Stimulated activated CD4-positive, alpha-beta T cell treated with anti-CD3 and anti-CD28 coated beads, Interleukin-12 subunit alpha, Interleukin-12 subunit beta, amount 100 ng/mL, for 48 hours (primary cell): ENCODE data around the gene XRN1.
A peak's percentile ranks its signal among the peaks of the same experiment; 100 is the strongest.
"Not testable (repeated sequence)": the region's sequence is repeated elsewhere in the genome, so short reads cannot be mapped to it uniquely, and the experiment has no call there.

Experiments used
- DNase-seq, 3 donors: peaks; one replicate each; pipeline ENCODE4 v3.0.0-alpha.2; 2020; ENCODE audit warnings: low read depth in 2 of 3, low spot score in 1 of 3

The XRN1 gene

DNA sequence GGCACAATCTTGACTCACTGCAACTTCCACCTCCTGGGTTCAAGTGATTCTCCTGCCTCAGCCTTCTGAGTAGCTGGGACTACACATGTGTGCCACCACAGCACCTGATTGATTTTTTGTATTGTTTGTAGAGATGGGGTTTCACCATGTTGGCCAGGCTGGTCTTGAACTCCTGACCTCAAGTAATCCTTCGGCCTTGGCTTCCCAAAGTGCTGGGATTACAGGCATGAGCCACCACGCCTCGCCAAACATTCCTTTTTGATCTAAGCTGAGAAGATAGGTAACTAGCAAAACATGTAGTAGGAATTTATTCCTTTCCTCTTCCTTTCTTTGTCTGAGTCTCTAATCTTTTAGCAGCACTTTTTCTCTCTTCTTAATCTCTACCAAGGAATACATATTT, 95.1 kb downstream of the XRN1 start:
- DNase-seq, result not testable (repeated sequence)

DNA sequence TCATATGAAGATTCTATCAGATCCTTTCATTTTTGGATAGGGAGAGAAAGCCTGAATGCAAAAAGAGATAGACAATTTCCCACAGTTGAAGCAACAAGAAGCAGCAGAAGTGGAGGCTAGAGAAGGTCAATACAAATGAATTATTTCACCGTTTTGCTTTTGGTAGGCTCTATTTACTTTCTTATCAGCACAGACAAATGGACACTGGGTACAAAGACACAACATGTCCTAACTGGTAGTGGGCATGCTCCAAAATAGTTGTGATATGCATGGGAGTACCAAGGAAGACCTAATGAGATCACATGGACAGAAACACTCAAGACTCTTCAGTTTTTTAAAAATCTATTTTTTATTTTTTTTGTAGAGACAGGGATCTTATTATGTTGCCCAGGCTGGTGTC, 99.4 kb downstream of the XRN1 start:
- DNase-seq, result no peak

DNA sequence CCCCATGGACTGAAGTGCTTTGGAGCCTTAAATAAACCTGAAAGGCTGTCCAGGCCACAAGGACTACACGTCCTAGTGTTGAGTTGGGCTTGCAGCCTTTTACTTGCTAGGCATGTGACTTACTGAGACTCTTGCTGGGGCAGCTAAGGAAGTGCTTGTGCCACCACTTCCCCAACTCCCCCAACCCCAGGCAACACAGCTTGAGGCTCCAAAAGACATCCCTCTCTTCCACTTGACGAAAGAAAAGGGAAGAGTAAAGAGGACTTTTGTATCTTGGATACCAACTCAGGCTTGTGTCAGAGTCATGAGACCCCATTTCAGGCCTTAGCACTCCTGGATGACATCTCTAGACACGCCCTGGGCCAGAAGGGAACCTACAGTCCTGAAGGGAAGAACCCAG, 109.8 kb downstream of the XRN1 start:
- no peak for DNase-seq

DNA sequence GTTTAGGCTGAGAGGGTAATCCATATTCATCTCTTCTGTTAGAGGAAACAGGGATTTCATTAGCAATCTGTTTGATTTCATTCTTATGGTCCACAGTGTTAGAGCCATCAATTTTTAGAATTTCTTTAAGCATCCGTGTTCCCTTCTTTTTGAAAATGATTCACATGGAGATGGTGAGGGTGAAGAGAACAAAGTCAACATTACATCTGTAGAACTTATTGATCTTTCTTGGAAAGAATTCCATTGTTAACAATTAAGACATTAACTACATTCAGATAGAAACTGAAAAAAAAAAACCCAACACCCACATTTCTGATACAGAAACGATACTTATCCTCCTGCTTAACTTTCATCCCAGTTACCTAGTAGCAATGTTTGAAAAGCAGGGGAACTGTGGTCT, 115.4 kb downstream of the XRN1 start:
- no peak for DNase-seq

DNA sequence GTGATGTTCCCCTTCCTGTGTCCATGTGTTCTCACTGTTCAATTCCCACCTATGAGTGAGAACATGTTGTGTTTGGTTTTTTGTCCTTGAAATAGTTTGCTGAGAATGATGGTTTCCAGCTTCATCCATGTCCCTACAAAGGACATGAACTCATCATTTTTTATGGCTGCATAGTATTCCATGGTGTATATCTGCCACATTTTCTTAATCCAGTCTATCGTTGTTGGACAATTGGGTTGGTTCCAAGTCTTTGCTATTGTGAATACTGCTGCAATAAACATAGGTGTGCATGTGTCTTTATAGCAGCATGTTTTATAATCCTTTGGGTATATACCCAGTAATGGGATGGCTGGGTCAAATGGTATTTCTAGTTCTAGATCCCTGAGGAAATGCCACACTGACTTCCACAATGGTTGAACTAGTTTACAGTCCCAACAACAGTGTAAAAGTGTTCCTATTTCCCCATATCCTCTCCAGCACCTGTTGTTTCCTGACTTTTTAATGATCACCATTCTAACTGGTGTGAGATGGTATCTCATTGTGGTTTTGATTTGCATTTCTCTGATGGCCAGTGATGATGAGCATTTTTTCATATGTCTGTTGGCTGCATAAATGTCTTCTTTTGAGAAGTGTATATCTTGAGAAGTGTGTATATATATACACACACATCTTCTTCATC, 123.4 kb downstream of the XRN1 start:
- DNase-seq, result not testable (repeated sequence)

DNA sequence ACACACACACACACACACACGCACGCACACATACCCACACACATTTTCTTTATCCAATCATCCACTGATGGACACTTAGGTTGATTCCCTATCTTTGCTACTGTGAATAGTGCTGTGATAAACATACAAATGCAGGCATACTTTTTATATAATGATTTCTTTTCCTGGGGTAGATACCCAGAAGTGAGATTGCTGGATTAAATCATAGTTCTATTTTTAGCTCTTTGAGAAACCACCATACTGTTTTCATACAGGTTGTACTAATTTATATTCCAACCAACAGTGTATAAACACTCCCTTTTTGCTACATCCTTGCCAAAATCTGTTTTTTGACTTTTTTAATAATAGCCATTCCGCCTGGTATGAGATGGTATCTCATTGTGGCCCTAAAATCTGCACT, 127.9 kb downstream of the XRN1 start:
- no peak for DNase-seq

DNA sequence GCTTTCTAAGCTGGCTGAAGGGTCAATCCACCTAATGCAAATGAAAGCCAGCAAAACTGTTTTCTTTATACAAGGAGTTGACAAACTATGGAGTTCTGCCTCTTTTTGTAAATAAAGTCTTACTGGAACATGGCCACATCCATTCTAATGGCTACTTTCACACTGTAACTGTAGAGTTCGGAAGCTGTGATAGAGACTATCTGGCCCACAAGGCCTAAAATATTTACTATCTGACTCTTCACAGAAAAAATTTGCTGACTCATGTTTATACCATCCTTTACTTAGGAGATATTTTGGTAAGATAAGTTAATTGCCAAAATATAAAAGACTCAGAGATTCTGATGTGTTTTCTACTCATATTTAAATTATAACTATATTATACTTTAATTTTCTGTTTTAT, 128.7 kb downstream of the XRN1 start:
- DNase-seq, result no peak

DNA sequence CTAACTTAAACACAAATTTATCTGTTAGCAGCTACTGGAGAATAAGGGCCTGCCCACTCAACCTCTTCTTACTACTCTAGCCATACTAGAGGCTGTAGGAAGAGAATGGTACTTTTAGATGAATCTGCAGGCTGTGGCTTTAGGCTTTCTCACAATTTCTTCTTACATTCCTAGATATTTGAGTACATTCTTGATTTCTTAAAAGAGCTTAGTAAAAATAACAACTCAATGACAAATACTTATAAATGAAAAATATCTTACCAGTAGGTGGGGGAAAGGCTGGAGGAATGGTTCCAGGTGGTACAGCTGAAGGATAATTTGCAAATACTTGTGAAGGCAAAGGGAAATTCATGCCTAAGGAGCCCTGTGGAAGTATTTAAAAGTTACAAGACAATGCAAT, 129.5 kb downstream of the XRN1 start:
- DNase-seq, result no peak

DNA sequence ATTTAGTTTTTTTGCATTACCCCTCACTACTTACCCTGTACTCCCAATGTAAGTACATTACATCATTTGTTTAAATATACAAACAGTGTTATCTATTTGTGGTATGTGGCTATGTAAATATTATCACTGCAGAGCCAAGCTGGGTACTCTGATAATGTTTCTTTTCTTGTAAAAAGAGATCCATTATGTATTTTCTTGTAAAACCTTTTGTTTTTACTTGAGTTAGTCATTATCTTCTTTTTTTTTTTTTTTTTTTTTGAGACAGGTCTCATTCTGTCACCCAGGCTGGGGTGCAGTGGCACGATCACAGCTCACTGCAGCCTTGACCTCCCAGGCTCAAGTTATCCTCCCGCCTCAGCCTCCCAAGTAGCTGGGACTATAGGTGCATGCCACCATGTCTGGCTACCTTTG, 131.9 kb downstream of the XRN1 start:
- DNase-seq, result not testable (repeated sequence)

DNA sequence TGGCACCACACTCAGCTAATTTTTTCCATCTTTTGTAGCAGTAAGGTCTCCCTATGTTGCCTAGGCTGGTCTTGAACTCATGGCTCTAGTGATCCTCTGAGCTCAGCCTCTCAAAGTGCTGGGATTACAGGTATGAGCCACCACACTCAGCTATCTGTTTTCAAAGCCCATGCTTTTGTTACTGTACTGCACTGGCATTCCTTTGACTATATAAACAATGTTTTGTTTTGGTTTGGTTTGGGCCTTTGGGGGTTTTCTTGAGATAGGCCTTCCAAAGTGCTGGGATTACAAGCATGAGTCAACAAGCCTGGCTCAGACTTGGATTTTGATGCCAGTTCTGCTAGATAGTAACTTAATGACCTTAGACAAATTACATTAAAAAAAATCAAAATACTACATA, 132.8 kb downstream of the XRN1 start:
- DNase-seq, result no peak

DNA sequence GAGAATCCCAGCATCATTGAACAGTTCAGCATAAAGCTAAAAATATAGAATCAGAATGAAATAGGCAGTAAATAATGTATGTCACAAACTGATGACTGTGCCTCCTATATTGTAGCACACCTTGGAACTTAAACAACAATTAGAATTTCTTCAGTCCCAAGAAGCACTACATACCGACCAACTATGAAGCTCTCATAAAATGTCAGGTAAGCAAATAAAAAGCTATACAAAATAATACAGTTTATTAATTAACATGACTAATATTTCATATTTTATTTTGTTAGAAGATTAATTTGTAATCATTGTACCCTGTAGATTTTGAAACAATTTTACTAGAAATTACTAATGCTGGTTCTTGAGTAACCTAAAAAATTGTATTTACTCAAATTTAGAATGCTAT, 137.4 kb downstream of the XRN1 start:
- no peak for DNase-seq

DNA sequence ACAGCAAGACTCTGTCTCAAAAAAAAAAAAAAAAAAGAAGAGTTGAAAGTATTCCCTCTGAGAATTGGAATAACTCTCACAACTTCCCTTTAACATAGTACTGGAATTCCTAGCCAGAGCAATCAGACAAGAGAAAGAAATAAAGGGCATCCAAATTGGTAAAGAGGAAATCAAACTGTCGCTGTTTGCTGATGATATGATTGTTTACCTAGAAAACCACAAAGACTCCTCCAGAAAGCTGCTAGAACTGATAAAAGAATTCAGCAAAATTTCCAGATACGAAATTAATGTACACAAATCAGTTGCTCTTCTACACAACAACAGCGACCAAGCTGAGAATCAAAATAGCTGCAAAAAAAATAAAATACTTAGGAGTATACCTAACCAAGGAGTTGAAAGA, 145.0 kb downstream of the XRN1 start:
- not testable (repeated sequence) for DNase-seq

DNA sequence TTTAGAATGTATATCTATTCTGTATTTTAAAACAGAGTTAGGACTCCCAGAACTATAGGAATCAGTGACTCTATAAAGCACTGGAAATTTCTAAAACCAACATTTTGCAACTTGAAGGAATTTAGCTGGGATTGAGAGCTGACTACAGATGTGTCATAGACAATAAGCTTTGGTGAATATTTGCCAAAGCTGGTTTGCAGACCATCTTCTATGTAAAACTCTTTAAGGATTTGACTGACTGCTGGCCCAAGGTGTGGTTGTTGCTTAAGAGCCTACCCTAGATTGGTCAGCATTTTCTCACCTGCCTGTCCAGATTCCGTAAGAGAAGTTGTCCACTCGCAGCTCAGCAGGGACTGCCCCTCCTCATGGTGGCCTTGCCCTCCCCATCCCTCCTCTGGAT, 149.2 kb downstream of the XRN1 start:
- no peak for DNase-seq

DNA sequence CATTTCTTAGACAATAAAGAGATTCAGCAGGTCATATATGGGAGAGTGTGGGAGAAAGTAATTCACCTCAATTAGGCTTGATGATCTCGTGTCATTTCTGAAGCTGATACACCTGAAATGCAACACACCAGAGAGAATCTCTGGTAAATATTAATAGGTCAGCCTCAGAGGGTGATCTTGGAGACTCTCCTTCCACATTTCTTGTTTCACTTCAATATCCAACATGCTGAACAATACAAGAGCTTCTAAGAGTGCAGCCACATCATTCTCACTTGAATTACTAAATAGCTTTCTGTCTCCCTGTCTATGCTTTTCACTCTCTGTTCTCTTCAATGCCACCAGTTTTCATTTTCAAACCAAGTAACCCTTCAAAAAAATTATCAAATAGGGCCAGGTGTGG, 151.3 kb downstream of the XRN1 start:
- DNase-seq, result no peak

DNA sequence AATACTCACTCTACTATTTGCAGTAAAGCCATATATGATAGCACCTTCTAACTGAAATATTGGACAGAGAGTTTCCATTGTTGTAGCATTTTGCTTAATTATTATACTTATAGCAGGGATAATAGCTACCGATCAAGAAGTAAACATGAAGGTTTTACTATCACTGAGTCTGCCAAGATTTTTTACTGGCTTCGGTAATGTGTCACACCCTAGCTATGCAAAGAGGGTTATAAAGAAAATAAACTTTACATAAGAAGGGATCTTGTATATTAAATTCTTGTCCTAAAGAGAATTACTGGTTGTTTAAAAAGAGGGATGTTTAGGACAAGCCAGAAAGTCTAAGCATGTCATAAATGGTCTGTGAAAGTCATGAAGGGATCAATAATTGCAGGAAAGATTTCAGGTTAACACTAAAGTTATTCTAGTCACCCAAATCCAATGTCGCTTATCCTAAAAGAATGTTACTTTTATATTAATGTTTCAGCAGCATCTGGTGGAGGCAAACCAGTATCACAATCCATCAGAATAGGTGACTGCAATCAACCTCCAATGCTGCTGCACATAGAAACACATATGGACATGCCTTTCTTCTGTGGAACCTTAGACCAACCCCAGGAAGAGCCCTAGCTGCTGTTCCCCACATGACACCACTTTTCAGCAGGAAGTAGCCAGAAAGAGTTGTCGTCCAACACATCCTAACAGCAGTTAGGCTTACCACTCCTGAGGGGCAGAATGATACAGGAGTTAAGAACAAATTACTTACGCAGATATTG, 159.8 kb downstream of the XRN1 start:
- no peak for DNase-seq

DNA sequence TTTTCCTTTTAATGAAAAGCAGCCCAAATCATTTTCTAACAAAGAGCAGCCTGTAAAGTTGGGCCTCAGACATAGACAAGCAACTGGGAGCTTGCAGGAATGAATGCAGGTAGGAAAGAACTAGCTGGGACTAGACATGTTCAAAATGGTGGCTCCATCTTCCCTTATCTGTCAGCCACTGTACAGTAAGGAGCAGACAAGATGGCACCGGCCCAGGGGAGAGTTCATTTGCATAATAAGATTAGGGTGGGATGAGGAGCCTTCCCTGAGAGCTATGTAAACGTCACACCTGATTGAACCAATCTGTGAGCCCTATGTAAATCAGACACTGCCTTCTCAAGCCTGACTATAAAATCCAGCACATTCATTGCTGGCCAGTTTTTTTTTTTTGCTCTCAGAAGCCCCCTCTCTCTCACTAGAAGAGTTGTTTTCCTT, 162.7 kb downstream of the XRN1 start:
- no peak for DNase-seq

DNA sequence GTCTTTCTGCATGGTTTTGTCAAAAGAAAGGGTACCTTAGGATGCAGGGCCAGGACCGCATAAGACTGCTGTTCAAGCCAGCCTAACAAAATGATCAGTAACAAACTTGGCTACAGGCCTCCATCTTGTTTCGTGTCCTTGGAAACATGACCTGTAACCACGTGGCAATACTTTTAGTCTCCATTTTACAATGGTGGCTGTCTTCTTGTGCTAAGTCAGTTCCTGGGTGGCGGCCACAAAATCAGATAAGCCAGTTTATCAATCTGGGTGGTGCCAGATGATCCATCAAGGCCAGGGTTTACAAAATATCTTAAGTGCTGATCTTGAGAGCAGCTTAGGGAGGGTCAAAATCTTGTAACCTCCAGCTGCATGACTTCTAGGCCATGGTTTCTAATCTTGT, 165.3 kb downstream of the XRN1 start:
- no peak for DNase-seq

DNA sequence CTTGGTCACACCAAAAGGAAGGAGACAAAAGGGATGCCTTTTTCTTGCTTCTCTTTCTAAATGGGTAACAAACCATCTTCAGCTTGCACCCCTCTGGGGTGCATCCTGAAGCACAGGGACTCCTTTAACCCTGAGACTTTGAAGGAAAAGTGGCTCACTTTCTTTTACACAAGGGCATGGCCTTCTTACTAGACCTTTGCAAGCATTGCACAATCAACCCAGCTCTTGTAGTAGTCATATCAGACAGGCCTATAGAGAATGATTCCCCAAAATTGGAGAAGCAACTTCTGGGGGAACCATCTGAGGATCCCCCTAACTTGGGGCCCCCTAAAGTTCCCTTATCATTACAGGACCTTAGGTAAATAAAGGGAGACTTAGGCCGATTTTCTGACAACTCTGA, 166.4 kb downstream of the XRN1 start:
- no peak for DNase-seq

DNA sequence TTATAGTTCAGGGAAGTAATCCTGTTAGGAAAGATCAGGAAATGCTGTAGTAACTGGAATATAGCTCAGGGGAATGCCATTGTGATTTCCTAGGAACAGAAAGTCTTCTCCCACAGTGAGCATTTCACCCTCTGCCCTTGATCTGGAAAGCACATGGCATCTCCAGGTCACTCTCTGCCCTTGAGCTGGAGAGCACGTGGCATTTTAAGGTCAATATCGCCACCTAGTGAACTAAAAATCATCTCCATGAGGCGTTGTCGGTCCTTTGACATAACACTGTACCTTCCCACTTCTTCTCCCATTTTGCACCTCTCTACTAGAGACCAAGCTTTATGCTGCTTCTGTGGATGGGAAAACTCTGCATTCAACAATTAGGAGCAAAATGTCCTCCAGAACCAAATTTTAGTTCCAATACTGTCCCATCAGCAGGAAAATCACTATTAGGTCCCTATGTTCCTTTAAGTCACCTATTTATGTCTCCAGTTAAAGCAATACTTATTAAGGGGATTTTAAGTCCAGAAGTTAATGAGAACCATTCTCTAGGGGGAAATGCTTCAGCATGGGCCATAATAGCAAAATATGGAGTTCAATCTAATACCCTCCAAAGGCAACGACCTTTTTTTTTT, 167.8 kb downstream of the XRN1 start:
- peak in 2 of 3 donors; percentile 12 to 47 for DNase-seq

DNA sequence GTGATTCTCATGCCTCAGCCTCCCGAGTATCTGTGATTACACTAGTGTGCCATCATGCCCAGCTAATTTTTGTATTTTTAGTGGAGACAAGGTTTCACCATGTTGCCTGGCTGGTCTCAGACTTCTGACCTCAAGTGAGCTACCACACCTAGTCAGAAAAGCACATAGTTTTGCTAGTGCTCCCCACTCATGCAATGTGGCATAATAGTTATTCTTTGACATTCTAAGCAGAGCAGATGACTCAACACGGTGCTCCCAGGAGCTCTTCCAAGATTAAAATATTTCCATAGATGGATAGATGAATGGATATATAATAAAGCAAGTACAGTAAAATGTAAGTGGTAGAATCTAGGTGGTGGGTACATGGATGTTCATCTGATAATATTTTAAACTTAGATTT, 169.4 kb downstream of the XRN1 start:
- no peak for DNase-seq

DNA sequence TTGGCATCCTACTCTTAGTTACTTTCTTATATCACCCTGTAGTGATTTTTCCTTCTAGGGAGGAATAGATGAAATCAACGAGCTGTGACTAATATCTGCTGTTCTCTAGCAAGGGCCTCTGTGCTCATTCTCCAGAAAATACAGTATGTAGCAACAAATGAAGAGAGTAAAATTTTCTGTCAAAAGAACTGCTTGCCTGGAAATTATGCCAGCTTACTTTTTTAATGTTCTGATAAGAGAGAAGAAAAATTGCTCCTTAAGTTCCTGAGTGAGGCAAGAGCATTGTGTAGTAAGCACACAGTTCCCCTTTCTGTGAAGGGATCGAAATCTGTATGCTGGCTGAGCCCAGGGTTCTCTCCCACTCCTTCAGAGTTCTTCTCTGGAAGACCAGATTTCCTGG, 171.1 kb downstream of the XRN1 start:
- no peak for DNase-seq

DNA sequence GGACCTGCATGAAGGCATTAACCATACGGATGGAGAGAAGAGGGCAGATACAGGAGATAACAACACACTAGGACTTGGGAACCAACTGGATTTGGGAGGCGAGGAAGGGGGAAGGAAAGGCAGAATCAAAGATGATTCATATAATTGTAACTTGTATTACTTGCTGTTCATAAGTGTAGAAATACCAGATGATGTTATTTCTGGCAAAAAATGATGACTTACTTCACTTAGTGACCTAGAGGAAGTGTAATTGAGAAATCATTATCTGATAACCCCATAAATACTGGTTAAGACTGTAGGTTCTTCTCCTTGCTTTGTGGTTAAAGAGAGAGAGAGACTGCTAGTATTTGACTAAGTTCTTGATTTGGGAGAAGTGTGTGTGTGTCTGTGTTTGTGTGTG, 172.0 kb downstream of the XRN1 start:
- no peak for DNase-seq
